GM12878 (cell line): ENCODE measurements around the gene EYS. TPM values are rescaled to one million over a fixed set of nuclear protein-coding genes. Genes with fewer than 3 reads are reported as not detected.

Experiments used
- ATAC-seq: fragments of 200-7000 bp; cut with Tn5 transposase; 3 replicates; pipeline ENCODE4 v1.9.1; 2020; ENCODE audit warnings: mild to moderate bottlenecking, moderate library complexity
- BruUV-seq: library from RNA; stranded (reverse); fragments of 400-500 nt; replicated peaks from 2 replicates; lab custom pipeline; 2021; lab: Mats Ljungman, UMichigan
- CTCF ChIA-PET: fragments of 300-600 bp; sonication (Branson Sonifier 250); formaldehyde crosslinking; extraction: SDS; loops from one replicate; lab custom pipeline; 2021; ENCODE audit warnings: inconsistent platforms; lab: Yijun Ruan, JAX
- POLR2A ChIA-PET: fragments of 350-600 bp; formaldehyde crosslinking; extraction: SDS; loops from one replicate; lab custom pipeline; 2021; ENCODE audit warnings: inconsistent platforms; lab: Charles Lee
- RAD21 ChIA-PET: fragments of 300-600 bp; sonication (Branson Sonifier 250); formaldehyde crosslinking; loops from one replicate; lab custom pipeline; 2023; ENCODE audit warnings: antibody characterized with exemption; ENCODE audit not compliant: unreplicated experiment; lab: Charles Lee
- SMC1A ChIA-PET: fragments of 300-600 bp; sonication (Branson Sonifier 250); formaldehyde crosslinking; loops from one replicate; lab custom pipeline; 2023; ENCODE audit not compliant: unreplicated experiment, uncharacterized antibody; lab: Charles Lee
- DNase-seq: peaks from one replicate; pipeline ENCODE4 v3.0.0-alpha.2; 2011; ENCODE audit warnings: low read depth, low spot score
- FAIRE-seq: peaks from 3 replicates; lab custom pipeline; 2011; peaks lifted over from hg19 to GRCh38; lab: Jason Lieb, UNC
- H2AFZ ChIP-seq: 2 replicates; pipeline ENCODE4 v1.6.0; 2011; ENCODE audit warnings: low read depth, low read length, control low read depth; ENCODE audit not compliant: control insufficient read depth
- H3K27ac ChIP-seq: 2 replicates; pipeline ENCODE4 v1.5.1; 2011; ENCODE audit warnings: control low read depth; ENCODE audit not compliant: control insufficient read depth, insufficient read depth
- H3K27me3 ChIP-seq, 2 experiments: replicated peaks in 1 of 2; 2 replicates each; pipeline versions ENCODE4 v1.6.0 to v1.6.1; 2011; ENCODE audit warnings: low read length in 1 of 2; ENCODE audit not compliant: control insufficient read depth in 2 of 2, insufficient read depth in 2 of 2
- H3K36me3 ChIP-seq, 2 experiments: 2 replicates each; pipeline ENCODE4 v1.5.1; 2011; ENCODE audit warnings: low read length in 1 of 2; ENCODE audit not compliant: control insufficient read depth in 2 of 2, insufficient read depth in 2 of 2
- H3K4me1 ChIP-seq: 2 replicates; pipeline ENCODE4 v1.6.1; 2011; ENCODE audit warnings: mild to moderate bottlenecking, low read length, moderate library complexity, mixed read lengths; ENCODE audit not compliant: control insufficient read depth, insufficient read depth
- H3K4me2 ChIP-seq: 2 replicates; pipeline ENCODE4 v1.6.0; 2011; ENCODE audit warnings: control low read depth; ENCODE audit not compliant: control insufficient read depth, insufficient read depth
- H3K4me3 ChIP-seq: fragments of 200-600 bp; sonication (generic); 2 replicates; pipeline ENCODE4 v1.5.1; 2016
- H3K79me2 ChIP-seq: 2 replicates; pipeline ENCODE4 v1.6.0; 2011; ENCODE audit warnings: low read length; ENCODE audit not compliant: control insufficient read depth, insufficient read depth
- H3K9ac ChIP-seq: 2 replicates; pipeline ENCODE4 v1.8.0; 2011; ENCODE audit warnings: low read length, control low read depth, mixed read lengths; ENCODE audit not compliant: control insufficient read depth, insufficient read depth
- H3K9me3 ChIP-seq: replicated peaks from 3 replicates; pipeline ENCODE4 v1.5.1; 2011; ENCODE audit warnings: mild to moderate bottlenecking, low read length; ENCODE audit not compliant: control insufficient read depth, insufficient read depth
- H4K20me1 ChIP-seq: 2 replicates; pipeline ENCODE4 v1.6.0; 2011; ENCODE audit not compliant: control insufficient read depth, insufficient read depth
- BRCA1 ChIP-seq: IDR thresholded peaks from 2 replicates; pipeline ENCODE4 v1.6.1; 2011; ENCODE audit warnings: low read depth, low read length, improper control_type of control experiment
- CHD4 ChIP-seq: fragments of 200-600 bp; sonication (generic); IDR thresholded peaks from 2 replicates; pipeline ENCODE4 v1.6.1; 2016; ENCODE audit warnings: mild to moderate bottlenecking
- EZH2 ChIP-seq: IDR thresholded peaks from 2 replicates; pipeline ENCODE4 v1.6.1; 2012; ENCODE audit warnings: low read depth, mild to moderate bottlenecking, control low read depth, inconsistent platforms, low read length, borderline replicate concordance; ENCODE audit not compliant: control insufficient read depth
- KAT2A ChIP-seq: conservative IDR thresholded peaks from 2 replicates; pipeline ENCODE4 v1.6.1; 2011; ENCODE audit warnings: low read depth, low read length; ENCODE audit not compliant: control insufficient read depth
- KLF5 ChIP-seq: fragments of 450-650 bp; IDR thresholded peaks from 2 replicates; pipeline ENCODE4 v1.6.1; 2014; ENCODE audit warnings: mild to moderate bottlenecking; ENCODE audit not compliant: partially characterized antibody
- NR2C2 ChIP-seq: IDR thresholded peaks from 2 replicates; pipeline ENCODE4 v1.6.1; 2011; ENCODE audit warnings: borderline replicate concordance, low read depth; ENCODE audit not compliant: control insufficient read depth, insufficient read length
- RAD21 ChIP-seq: IDR thresholded peaks from 2 replicates; pipeline ENCODE4 v1.6.1; 2011; ENCODE audit warnings: mild to moderate bottlenecking, low read depth, low read length, moderate library complexity; ENCODE audit not compliant: insufficient read depth
- SMC3 ChIP-seq: IDR thresholded peaks from 2 replicates; pipeline ENCODE4 v1.6.1; 2011; ENCODE audit warnings: low read length, improper control_type of control experiment, borderline replicate concordance
- TARDBP ChIP-seq: IDR thresholded peaks from 2 replicates; pipeline ENCODE4 v1.6.1; 2016; ENCODE audit warnings: borderline replicate concordance
- TBL1XR1 ChIP-seq: IDR thresholded peaks from 2 replicates; pipeline ENCODE4 v1.6.1; 2012; ENCODE audit warnings: low read depth, low read length, improper control_type of control experiment
- ZBED1 ChIP-seq: IDR thresholded peaks from 2 replicates; pipeline ENCODE4 v1.6.1; 2016; ENCODE audit warnings: borderline replicate concordance
- WGBS: methylation state at CpG from one replicate; pipeline ENCODE4 v1.1.6; 2016; ENCODE audit warnings: low lambda C conversion rate; ENCODE audit not compliant: insufficient replicate concordance, insufficient coverage; ENCODE audit errors: missing lambda C conversion rate; 5-methylcytosine and 5-hydroxymethylcytosine counted together
- in situ Hi-C: fragments of 300-500 bp; cut with MboI; formaldehyde crosslinking; loops from 9 replicates; pipeline ENCODE4 v1.14.3; 2018; ENCODE audit warnings: mixed read lengths
- intact Hi-C: fragments of 100-400 bp; cut with micrococcal nuclease; formaldehyde crosslinking; loops from one replicate; pipeline ENCODE4 v1.14.2; 2022; ENCODE audit not compliant: unreplicated experiment
- polyA plus RNA-seq, 11 experiments: library from polyadenylated mRNA; depleted of rRNA in 4 of 11; unstranded in 6 of 11; stranded (reverse) in 5 of 11; fragments of >200 nt; fragmentation: Nextera tagmentation in 4 of 11; fragmentation: Illumina TruSeq in 1 of 11; extraction: Ambion mirVana in 4 of 11; extraction: Trizol in 1 of 11; gene quantifications; 1 replicate in 1 of 11; 2 replicates in 10 of 11; pipeline versions ENCODE4 v1.2.1 to v1.2.3, GENCODE V29; 2011 to 2016; ENCODE audit warnings: inconsistent platforms in 2 of 11, missing spikeins in 2 of 11, low read depth in 1 of 11
- total RNA-seq, 4 experiments: library from RNA; depleted of rRNA in 3 of 4; stranded (reverse); fragments of >200 nt in 3 of 4; fragmentation: Illumina TruSeq in 1 of 4; extraction: Trizol in 1 of 4; gene quantifications; 2 replicates each; pipeline versions ENCODE4 v1.2.1 to v1.2.3, GENCODE V29; 2013 to 2021
- TF ChIP-seq, protein P1 (sequence below): fragments of 450-650 bp; conservative IDR thresholded peaks from 2 replicates; pipeline ENCODE4 v1.6.1; 2017; ENCODE audit warnings: mild to moderate bottlenecking, moderate library complexity
- TF ChIP-seq, protein P2 (sequence below): fragments of 450-650 bp; IDR thresholded peaks from 2 replicates; pipeline ENCODE4 v1.6.1; 2017; ENCODE audit warnings: borderline replicate concordance
- TF ChIP-seq, protein P3 (sequence below): fragments of 450-650 bp; formaldehyde crosslinking; IDR thresholded peaks from 2 replicates; pipeline ENCODE4 v1.5.0; 2022; ENCODE audit warnings: mild to moderate bottlenecking, missing genetic modification characterization

The EYS gene
- total and polyA plus RNA-seq, 10 of the 15 experiments (the other 5 are each of a cell fraction or from before 2014, with no cell fraction given): under 0.01 to 0.14 (median 0.02) TPM; not detected in 1

DNA sequence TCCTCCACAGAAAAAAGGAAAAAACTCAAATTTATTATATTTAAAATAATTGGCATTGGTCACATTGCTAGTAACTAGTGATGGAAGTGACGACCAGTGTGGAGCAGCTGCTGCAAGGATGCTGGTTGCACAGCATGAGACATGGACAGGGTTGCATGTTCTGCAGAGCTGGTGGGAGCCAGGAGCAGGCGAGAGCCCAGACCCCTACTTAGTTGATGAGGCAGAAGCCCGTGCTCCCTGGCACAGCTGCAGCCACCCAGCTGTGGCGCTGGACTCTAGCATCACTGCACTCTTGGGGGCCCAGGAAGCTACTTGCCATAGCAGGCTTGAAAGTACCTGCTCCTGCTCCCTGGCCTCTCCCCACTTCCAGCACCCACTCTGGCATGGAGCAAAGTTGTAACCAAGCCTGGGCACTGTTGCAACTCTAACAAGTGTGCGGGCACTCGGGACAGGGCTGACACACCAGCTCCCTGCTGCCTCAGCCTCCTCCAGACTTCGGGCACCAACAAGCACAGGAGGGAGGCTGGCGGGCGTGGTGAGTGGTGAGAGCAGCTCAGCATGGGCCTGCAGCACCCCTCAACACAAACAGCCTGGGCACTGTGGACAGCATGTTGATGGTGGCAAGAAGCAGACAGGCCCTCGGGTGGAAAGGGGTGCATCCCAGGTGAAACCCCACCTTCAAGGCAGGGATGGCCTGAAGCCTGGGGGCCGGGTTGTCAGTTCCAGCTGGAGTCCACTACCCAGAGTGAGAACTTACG, 69.6 kb downstream of the EYS start:
- POLR2A ChIA-PET: no interaction called here
- Histone ChIP-seq H3K4me3 (no peak overlapping the region), H3K4me1 (no peaks in the 10 kb centered on the region), H3K9me3 (no peaks in the 10 kb centered on the region), H3K36me3 (no peaks in the 10 kb centered on the region), H3K27ac (no peak overlapping the region), H3K9ac (no peak overlapping the region), H3K79me2 (no peaks in the 10 kb centered on the region), H2AFZ (no peak overlapping the region), H3K4me2 (no peak overlapping the region), H4K20me1 (no peaks in the 10 kb centered on the region), H3K27me3 (no peaks in the 10 kb centered on the region)
- SMC1A ChIA-PET: interaction anchor here (0.6 to 3.7 kb wide), 5 partner anchors 9 to 859 kb away, joined by 3 to 15 read pairs (median 4); no protein-coding TSS in a partner anchor
- DNase-seq: no peak
- ATAC-seq: no peak; the same call in 1 of the 3 replicates
- CTCF ChIA-PET: interaction anchor here (0.7 to 2.1 kb wide), 3 partner anchors 27 to 859 kb away, joined by 3 to 14 read pairs (median 3); no protein-coding TSS in a partner anchor
- WGBS: 17% methylated on average over 12 of the region's 12 CpGs
- FAIRE-seq: no peak
- BruUV-seq: no TSS peak
- RAD21 ChIA-PET: interaction anchor here (1.1 kb wide), 2 partner anchors 473 to 859 kb away, joined by 3 to 4 read pairs; no protein-coding TSS in a partner anchor
- intact Hi-C loops (loop anchor here (5.0 kb wide), 1 partner anchor 860 kb away; no protein-coding TSS in a partner anchor), in situ Hi-C loops (no loop called here)
- TF ChIP-seq TBL1XR1: no peak
- TF ChIP-seq, protein P1, sequence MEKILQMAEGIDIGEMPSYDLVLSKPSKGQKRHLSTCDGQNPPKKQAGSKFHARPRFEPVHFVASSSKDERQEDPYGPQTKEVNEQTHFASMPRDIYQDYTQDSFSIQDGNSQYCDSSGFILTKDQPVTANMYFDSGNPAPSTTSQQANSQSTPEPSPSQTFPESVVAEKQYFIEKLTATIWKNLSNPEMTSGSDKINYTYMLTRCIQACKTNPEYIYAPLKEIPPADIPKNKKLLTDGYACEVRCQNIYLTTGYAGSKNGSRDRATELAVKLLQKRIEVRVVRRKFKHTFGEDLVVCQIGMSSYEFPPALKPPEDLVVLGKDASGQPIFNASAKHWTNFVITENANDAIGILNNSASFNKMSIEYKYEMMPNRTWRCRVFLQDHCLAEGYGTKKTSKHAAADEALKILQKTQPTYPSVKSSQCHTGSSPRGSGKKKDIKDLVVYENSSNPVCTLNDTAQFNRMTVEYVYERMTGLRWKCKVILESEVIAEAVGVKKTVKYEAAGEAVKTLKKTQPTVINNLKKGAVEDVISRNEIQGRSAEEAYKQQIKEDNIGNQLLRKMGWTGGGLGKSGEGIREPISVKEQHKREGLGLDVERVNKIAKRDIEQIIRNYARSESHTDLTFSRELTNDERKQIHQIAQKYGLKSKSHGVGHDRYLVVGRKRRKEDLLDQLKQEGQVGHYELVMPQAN: no peak
- TF ChIP-seq, protein P2, sequence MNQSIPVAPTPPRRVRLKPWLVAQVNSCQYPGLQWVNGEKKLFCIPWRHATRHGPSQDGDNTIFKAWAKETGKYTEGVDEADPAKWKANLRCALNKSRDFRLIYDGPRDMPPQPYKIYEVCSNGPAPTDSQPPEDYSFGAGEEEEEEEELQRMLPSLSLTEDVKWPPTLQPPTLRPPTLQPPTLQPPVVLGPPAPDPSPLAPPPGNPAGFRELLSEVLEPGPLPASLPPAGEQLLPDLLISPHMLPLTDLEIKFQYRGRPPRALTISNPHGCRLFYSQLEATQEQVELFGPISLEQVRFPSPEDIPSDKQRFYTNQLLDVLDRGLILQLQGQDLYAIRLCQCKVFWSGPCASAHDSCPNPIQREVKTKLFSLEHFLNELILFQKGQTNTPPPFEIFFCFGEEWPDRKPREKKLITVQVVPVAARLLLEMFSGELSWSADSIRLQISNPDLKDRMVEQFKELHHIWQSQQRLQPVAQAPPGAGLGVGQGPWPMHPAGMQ: no peak
- TF ChIP-seq, protein P3, sequence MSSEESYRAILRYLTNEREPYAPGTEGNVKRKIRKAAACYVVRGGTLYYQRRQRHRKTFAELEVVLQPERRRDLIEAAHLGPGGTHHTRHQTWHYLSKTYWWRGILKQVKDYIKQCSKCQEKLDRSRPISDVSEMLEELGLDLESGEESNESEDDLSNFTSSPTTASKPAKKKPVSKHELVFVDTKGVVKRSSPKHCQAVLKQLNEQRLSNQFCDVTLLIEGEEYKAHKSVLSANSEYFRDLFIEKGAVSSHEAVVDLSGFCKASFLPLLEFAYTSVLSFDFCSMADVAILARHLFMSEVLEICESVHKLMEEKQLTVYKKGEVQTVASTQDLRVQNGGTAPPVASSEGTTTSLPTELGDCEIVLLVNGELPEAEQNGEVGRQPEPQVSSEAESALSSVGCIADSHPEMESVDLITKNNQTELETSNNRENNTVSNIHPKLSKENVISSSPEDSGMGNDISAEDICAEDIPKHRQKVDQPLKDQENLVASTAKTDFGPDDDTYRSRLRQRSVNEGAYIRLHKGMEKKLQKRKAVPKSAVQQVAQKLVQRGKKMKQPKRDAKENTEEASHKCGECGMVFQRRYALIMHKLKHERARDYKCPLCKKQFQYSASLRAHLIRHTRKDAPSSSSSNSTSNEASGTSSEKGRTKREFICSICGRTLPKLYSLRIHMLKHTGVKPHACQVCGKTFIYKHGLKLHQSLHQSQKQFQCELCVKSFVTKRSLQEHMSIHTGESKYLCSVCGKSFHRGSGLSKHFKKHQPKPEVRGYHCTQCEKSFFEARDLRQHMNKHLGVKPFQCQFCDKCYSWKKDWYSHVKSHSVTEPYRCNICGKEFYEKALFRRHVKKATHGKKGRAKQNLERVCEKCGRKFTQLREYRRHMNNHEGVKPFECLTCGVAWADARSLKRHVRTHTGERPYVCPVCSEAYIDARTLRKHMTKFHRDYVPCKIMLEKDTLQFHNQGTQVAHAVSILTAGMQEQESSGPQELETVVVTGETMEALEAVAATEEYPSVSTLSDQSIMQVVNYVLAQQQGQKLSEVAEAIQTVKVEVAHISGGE: no peak
- no peak for TF ChIP-seq KLF5
- TF ChIP-seq RAD21: no peak
- TF ChIP-seq CHD4: no peak
- TF ChIP-seq SMC3: no peak
- no peak for TF ChIP-seq BRCA1
- TF ChIP-seq EZH2: no peak
- TF ChIP-seq TARDBP: no peak
- TF ChIP-seq KAT2A: no peak
- no peak for TF ChIP-seq ZBED1
- TF ChIP-seq NR2C2: no peak
